Stimulated activated CD4-positive, alpha-beta T cell treated with anti-CD3 and anti-CD28 coated beads, Interleukin-1b, Interleukin-23, amount 100 ng/mL, for 4 hours (primary cell): ENCODE results near the gene DENND1A.
A peak's percentile ranks its signal among the peaks of the same experiment; 100 is the strongest.
"Not testable (repeated sequence)": the region's sequence is repeated elsewhere in the genome, so short reads cannot be mapped to it uniquely, and the experiment has no call there.

Experiments used
- DNase-seq, 2 donors: peaks; one replicate each; pipeline ENCODE4 v3.0.0-alpha.2; 2020; ENCODE audit warnings: low read depth in 2 of 2

Gene DENND1A

DNA sequence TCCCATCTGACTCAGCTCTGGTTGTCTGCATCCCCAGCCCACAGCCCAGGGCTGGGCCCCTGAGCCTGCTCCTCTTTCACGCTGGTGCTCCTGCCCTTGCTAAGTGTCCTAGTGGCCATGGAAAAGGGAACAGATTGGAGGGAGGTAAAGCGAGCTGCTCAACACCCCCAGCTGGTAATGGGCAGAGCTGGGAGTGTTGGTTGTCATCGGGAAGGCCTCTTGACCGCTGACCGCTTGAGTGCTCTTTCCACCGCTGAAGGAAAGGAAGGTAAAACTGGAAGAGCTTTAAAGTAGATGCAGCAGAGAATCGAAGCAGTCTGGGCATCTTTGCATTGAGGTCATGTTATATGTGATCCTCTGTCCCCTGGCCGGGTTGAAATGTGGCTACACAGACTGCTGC, 513.8 kb downstream of the DENND1A start:
- DNase-seq, result no peak

- DNase-seq, result no peak
Observed at GRCh38 chr9:123414936-123415930, 514.7 kb downstream of the DENND1A start.

- DNase-seq, result no peak
Observed at GRCh38 chr9:123414204-123414603, 515.7 kb downstream of the DENND1A start.

DNA sequence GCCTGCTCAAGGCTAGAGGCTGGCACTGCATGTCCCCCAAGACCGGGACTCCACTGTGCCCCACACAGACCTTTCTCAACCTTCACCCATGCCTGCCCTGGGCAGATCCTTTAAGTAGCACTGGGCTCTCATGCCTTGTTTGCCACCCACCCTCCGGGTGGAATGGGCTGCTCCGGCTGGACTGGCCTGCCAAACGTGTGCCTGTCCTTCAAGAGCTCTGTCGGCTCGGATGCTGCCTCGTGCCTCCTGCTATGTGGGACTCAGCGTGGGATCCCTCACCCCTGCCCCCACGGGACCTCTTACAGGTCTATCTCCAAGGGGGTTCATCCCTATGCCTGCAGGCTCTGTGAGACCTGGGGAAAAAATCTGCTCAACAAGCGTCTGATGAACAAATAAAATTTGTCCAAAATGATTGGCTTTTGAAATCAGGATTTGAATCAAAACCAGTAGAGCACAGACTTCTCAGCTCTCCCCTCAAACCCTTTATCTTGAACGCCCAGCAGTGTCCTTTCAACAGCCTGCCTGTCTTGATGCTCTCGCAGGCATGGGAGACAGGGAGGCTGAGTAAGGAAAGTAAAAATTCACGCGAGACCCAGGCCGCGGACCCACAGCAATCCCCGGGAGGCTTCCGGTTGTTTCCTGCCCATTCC, 517.6 kb downstream of the DENND1A start:
- no peak for DNase-seq

GRCh38 chr9:123411636-123412035, 518.3 kb downstream of the DENND1A start:
- DNase-seq, result no peak

- no peak for DNase-seq
Observed at GRCh38 chr9:123411191-123411590, 518.7 kb downstream of the DENND1A start.

GRCh38 chr9:123410281-123410910, 519.5 kb downstream of the DENND1A start:
- DNase-seq, result no peak

GRCh38 chr9:123408313-123409262, 521.3 kb downstream of the DENND1A start:
- no peak for DNase-seq

DNA sequence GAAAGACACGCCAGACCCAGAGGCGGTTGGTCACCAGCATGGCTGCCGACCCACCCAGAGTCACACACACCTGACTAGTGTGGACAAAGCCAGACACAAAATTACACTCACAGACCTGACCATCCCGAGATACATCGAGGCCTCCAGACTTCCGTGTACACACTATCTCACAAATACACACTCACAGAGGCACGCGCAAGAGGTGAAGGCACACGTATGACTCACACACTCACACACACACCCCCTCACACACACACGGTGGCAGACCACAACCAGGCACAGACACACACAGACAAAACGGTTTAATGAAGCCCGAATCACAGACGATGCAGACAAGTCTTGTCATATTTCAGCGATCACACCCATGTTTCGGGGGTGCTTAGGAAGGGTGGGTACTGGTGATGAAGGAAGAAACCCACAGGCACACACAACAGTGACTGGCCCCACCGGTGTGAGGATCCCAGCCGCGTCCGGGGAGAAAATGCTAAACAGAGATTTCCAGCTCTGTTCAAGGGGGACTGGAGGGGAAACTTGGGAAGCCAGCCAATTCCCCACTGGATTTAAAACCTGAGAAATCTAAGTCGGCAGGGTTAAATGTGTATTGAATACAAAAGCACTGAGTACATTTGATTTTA, 522.6 kb downstream of the DENND1A start:
- no peak for DNase-seq

DNA sequence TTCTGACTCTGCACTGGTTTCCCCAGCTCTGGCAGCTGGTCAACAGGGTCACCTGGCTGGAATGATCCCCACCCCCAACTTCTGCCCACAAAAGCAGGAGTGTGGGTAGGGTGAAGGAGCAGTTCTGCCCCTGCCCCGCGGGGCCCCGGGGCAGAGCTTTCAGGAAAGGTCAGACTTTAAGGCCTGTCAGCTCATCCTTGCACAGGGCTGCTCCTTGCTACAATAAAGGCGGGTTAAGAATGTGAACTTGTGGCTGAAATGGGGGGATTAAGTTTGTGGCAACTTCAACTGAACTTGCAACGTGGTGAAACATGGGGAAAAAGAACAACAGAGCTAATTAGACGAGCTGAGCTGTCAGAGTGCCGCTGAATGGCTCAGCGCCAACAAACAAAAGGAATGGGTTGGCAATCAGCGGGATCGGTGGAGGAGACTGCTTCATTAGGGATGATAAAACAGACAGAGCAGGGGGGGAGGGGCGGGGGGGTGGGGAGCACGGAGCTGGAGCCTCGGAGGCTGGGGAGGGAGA, 523.2 kb downstream of the DENND1A start:
- DNase-seq, result no peak

- no peak for DNase-seq
Observed at GRCh38 chr9:123406016-123406415, 523.9 kb downstream of the DENND1A start.

DNA sequence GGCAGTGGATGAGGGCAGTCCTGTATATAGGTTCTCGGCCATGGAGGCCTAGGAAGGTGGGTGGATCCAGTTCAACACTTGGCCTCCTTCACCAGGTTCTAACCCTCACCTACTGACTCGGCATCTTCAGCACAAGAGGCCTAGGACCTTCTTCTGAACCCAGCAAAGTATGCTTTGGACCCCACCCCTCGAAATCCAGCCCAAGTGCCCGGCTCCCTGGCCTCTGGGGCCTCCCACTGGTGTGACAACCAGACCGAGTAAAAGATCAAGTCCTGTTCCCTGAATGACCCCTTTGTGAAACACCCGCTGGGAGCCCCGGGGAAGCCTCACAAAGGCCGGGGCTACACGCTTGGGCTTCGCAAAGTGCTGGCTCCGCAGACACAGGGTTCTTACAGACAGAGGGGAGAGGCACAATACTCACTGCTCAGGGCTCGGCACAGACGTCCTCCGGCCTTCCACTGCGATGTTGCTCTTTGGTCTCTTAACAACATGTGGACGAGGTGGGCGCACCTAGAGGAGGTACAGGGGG, 526.9 kb downstream of the DENND1A start:
- no peak for DNase-seq

DNA sequence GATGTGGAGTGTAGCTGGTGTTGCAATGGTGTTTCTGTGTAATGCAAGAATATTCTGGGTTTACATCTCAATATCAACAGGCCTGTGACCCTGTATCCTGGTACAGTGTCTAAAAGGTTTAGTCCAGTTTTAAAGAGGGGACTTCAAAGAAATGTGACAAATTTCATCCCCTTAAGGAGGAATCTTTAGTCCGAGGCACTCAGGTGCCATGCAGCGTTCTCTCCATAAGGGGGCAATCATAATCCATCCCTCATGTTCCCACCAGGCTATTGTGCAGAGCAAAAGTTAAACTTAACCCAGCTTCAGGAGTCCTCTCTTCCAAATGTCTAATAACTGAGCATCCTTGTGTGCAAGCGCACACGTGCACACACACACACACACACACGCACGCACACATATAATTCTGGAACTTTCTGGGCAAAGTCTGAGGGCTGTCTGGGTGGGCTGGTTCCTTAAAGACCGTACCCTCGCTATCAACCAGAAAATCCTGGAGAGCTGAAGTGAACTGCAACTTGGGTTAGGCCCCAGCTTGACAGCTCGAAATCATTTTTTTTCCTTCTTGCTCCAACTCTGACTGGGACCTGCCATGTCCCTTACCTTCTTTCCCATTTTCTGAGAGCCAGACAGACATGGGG, 527.9 kb downstream of the DENND1A start:
- no peak for DNase-seq

- DNase-seq, result no peak
Observed at GRCh38 chr9:123400926-123401503, 528.9 kb downstream of the DENND1A start.

DNA sequence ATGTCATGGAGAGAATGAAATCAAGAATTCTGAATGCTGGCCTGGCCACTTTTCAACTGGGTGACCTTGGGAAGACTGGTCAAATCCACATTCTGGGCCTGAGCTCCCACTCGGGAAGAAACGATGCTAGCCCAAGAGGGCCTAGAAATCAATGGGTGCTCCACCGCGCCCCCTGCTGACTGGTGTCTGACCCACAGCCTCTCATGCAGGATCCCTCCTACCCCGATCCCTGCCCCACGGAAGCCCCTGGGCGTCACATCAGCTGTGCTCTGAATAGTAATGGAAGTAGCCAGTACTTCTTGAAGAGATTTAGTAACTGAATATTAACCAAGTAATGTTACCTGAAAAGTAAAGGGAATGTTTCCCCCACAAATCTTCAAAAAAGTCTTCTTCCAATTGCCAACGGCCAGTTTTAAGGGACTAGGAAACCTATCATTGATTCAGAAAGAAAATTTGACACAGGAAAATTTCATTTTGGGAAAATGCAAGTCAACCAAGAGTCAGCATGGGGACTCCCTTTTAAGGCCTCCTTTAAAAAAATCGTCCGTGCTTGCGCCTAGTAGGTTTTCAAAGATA, 530.0 kb downstream of the DENND1A start:
- peak in 1 of 2 donors; percentile 7 for DNase-seq

DNA sequence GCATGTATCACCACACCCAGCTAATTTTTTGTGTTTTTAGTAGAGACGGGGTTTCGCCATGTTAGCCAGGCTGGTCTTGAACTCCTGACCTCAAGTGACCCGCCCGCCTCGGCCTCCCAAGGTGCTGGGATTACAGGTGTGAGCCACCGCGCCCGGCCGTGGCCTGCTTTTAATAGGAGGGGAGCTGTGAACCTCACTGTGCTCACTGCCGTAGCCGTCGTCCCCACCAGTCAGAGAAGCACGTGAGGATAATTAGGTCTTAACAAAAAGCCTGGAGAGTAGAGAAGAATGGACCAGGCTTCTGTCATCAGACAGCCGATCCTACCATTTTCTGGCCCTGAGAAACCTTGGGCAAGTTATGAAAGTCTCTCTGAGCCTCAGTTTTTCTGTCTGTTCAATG, 531.0 kb downstream of the DENND1A start:
- not testable (repeated sequence) for DNase-seq

GRCh38 chr9:123397975-123398374, 532.0 kb downstream of the DENND1A start:
- DNase-seq, result no peak

GRCh38 chr9:123395689-123396511, 534.0 kb downstream of the DENND1A start:
- DNase-seq, result no peak
